ENCODE measurements around the gene GALNT14. TPM values are rescaled to one million over a fixed set of nuclear protein-coding genes. Genes with fewer than 3 reads are reported as not detected.

GALNT14 gene
- total RNA-seq, 1 experiment from 2014 or later: 2.7 TPM

DNA sequence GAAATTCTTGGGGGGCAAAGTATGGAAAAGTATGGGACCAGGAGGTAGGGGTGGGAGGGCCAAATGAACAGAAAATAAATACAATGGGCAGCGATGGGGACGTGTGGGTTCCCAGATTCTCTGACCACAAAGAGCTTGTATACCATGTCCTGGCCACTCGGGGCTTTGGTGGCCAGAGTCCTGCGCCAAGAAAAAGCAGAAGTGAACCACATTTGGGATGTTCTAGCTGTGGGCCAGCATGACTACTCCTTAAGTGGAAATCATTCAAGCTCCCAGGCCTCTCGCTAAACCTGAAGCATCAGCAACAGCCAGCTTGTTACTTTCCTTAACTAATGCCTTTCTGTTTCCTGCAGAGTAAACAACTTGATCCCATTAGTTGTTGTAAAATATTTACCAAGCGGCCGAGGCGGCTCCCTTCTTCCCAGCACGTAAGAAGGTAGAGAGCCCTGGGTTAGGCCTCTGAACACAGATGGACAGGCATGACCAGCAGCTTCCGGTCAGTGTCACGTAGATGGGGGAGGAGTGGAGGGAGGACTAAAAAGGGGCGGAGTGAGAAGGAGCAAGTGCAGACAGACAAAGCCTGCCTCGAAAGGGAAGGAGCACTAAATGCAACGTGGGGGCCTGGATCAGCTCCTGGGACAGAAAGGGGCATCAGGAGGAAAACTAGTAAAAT, 88.2 kb downstream of the GALNT14 start:
- Histone ChIP-seq H2BK12ac (ENCODE audit: insufficient read length, low read depth, low read length) (no peak overlapping the region), H2BK120ac (ENCODE audit: low read depth, low read length, poor library complexity, severe bottlenecking) (no peak overlapping the region), H2AFZ (ENCODE audit: low read length) (no peak overlapping the region), H4K5ac (ENCODE audit: insufficient read length, low read depth, low read length) (no peak overlapping the region), H3K9me3 (ENCODE audit: control insufficient read depth, low read depth, low read length) (no peaks in the 10 kb centered on the region), H3K4ac (ENCODE audit: low read depth, low read length) (no peak overlapping the region), H3K9ac (ENCODE audit: extremely low read depth, insufficient read length, low read length) (no peak overlapping the region), H3K4me1 (ENCODE audit: insufficient read depth, low read length) (no peaks in the 10 kb centered on the region), H2BK5ac (ENCODE audit: insufficient read length, low read length) (no peak overlapping the region), H2BK15ac (ENCODE audit: low read depth, low read length) (no peak overlapping the region), H3K56ac (ENCODE audit: insufficient read length, low read depth, low read length) (no peak overlapping the region), H4K8ac (replicated peaks; ENCODE audit: insufficient read length, low read depth, low read length) (no peak overlapping the region), H4K20me1 (ENCODE audit: control insufficient read depth, insufficient read depth, insufficient read length) (no peaks in the 10 kb centered on the region), H3T11ph (ENCODE audit: low read length) (no peak overlapping the region), H3K4me2 (ENCODE audit: insufficient read depth, insufficient read length, low read length) (no peak overlapping the region), H3K79me2 (ENCODE audit: insufficient read depth, low read length) (no peaks in the 10 kb centered on the region), H2AK5ac (ENCODE audit: insufficient read length, low read length) (no peak overlapping the region), H2BK20ac (ENCODE audit: low read depth, low read length, poor library complexity, severe bottlenecking) (no peak overlapping the region), H3K23ac (ENCODE audit: insufficient read length, low read depth, low read length) (no peak overlapping the region), H3K27ac (ENCODE audit: insufficient read length, low read depth, low read length) (no peak overlapping the region), H3K23me2 (ENCODE audit: insufficient read length, low read depth, low read length, poor library complexity, severe bottlenecking) (no peaks in the 10 kb centered on the region), H3K27me3 (ENCODE audit: insufficient read depth, low read length) (no peaks in the 10 kb centered on the region), H3K14ac (ENCODE audit: insufficient read depth, low read length) (no peak overlapping the region), H3K18ac (ENCODE audit: insufficient read length, low read depth, low read length) (no peak overlapping the region), H4K91ac (ENCODE audit: insufficient read length, low read depth, low read length) (no peak overlapping the region), H3K79me1 (ENCODE audit: insufficient read depth, low read depth, low read length, poor library complexity, severe bottlenecking) (no peaks in the 10 kb centered on the region)
- DNase-seq: no peak
- WGBS (ENCODE audit: extremely low coverage, insufficient read length, low lambda C conversion rate): no CpG with 5 or more reads among the region's 14 CpGs
- Mint-ChIP-seq H3K36me3 (ENCODE audit: insufficient read depth in 1 of 3, low read depth in 3 of 3) (no peaks in the 10 kb centered on the region), H3K27me3 (ENCODE audit: low read depth) (no peaks in the 10 kb centered on the region; the same call in 1 of the 2 replicates), H3K9me3 (no peaks in the 10 kb centered on the region), H3K4me3 (no peak overlapping the region), H3K4me1 (no peaks in the 10 kb centered on the region), H3K27ac (peak overlapping the region in 1 of 3 experiments; percentile 40; a peak in 1 of 7 replicates)
- TF ChIP-seq, protein P1, sequence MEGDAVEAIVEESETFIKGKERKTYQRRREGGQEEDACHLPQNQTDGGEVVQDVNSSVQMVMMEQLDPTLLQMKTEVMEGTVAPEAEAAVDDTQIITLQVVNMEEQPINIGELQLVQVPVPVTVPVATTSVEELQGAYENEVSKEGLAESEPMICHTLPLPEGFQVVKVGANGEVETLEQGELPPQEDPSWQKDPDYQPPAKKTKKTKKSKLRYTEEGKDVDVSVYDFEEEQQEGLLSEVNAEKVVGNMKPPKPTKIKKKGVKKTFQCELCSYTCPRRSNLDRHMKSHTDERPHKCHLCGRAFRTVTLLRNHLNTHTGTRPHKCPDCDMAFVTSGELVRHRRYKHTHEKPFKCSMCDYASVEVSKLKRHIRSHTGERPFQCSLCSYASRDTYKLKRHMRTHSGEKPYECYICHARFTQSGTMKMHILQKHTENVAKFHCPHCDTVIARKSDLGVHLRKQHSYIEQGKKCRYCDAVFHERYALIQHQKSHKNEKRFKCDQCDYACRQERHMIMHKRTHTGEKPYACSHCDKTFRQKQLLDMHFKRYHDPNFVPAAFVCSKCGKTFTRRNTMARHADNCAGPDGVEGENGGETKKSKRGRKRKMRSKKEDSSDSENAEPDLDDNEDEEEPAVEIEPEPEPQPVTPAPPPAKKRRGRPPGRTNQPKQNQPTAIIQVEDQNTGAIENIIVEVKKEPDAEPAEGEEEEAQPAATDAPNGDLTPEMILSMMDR (conservative IDR thresholded peaks at IDR 0.05): no peak

Data from H9 (cell line).